ENCODE measurements around the gene EP300. TPM values are rescaled to one million over a fixed set of nuclear protein-coding genes. Genes with fewer than 3 reads are reported as not detected.
A peak's percentile ranks its signal among the peaks of the same experiment; 100 is the strongest.

Gene EP300
- polyA plus RNA-seq, 1 experiment: 13.0 TPM

- Histone ChIP-seq H3K27me3 (ENCODE audit: control insufficient read depth, insufficient read depth, low read length) (peaks cover 9% of the 10 kb centered on the region), H3K36me3 (ENCODE audit: control insufficient read depth, insufficient read depth, low read length) (no peaks in the 10 kb centered on the region), H3K4me3 (ENCODE audit: low read depth, low read length) (no peak overlapping the region)
- ChIA-PET CTCF (no interaction called here), POLR2A (no interaction called here)
- DNase-seq (ENCODE audit: low read depth): no peak
- TF ChIP-seq CTCF (IDR thresholded peaks at IDR 0.05; ENCODE audit: insufficient read depth, low read depth, low read length): no peak
These were observed 15.5 kb upstream of the EP300 start for GRCh38 chr22:41076857-41077256.

GRCh38 chr22:41078931-41079330 lies 13.5 kb upstream of the EP300 start:
- ChIA-PET CTCF (no interaction called here), POLR2A (no interaction called here)
- no peak for DNase-seq (ENCODE audit: low read depth)
- peaks cover 7% of the 10 kb centered on the region for H3K27me3 ChIP-seq (ENCODE audit: control insufficient read depth, insufficient read depth, low read length)
- no peaks in the 10 kb centered on the region for H3K36me3 ChIP-seq (ENCODE audit: control insufficient read depth, insufficient read depth, low read length)
- TF ChIP-seq CTCF (IDR thresholded peaks at IDR 0.05; ENCODE audit: insufficient read depth, low read depth, low read length): no peak
- no peak overlapping the region for H3K4me3 ChIP-seq (ENCODE audit: low read depth, low read length)

- H3K36me3 ChIP-seq (ENCODE audit: control insufficient read depth, insufficient read depth, low read length): no peaks in the 10 kb centered on the region
- H3K4me3 ChIP-seq (ENCODE audit: low read depth, low read length): no peak overlapping the region
- TF ChIP-seq CTCF (IDR thresholded peaks at IDR 0.05; ENCODE audit: insufficient read depth, low read depth, low read length): no peak
- DNase-seq (ENCODE audit: low read depth): no peak
- peaks cover 3% of the 10 kb centered on the region; the same call in 1 of the 2 replicates for H3K27me3 ChIP-seq (ENCODE audit: control insufficient read depth, insufficient read depth, low read length)
- ChIA-PET POLR2A (no interaction called here), CTCF (interaction anchor here (1.2 kb wide), 1 partner anchor 28 kb away, joined by 4 read pairs; no protein-coding TSS in a partner anchor)
These were observed 6.5 kb upstream of the EP300 start for GRCh38 chr22:41085842-41086241.

- POLR2A ChIA-PET: no interaction called here
- H3K27me3 ChIP-seq (ENCODE audit: control insufficient read depth, insufficient read depth, low read length): no peaks in the 10 kb centered on the region
- no peaks in the 10 kb centered on the region for H3K36me3 ChIP-seq (ENCODE audit: control insufficient read depth, insufficient read depth, low read length)
- CTCF ChIA-PET: interaction anchor here (1.5 to 2.3 kb wide), 2 partner anchors 9 to 68 kb away, joined by 3 to 7 read pairs; no protein-coding TSS in a partner anchor
- DNase-seq (ENCODE audit: low read depth): peak; percentile 90
- H3K4me3 ChIP-seq (ENCODE audit: low read depth, low read length): peak overlapping the region; percentile 97
- TF ChIP-seq CTCF (IDR thresholded peaks at IDR 0.05; ENCODE audit: insufficient read depth, low read depth, low read length): no peak
These were observed 1.0 kb upstream of the EP300 start for GRCh38 chr22:41091132-41092022.

GRCh38 chr22:41092847-41093411 lies 537 bp downstream of the EP300 start:
- no peak for TF ChIP-seq CTCF (IDR thresholded peaks at IDR 0.05; ENCODE audit: insufficient read depth, low read depth, low read length)
- no peak for DNase-seq (ENCODE audit: low read depth)
- Histone ChIP-seq H3K36me3 (ENCODE audit: control insufficient read depth, insufficient read depth, low read length) (no peaks in the 10 kb centered on the region), H3K4me3 (ENCODE audit: low read depth, low read length) (peak overlapping the region; percentile 97), H3K27me3 (ENCODE audit: control insufficient read depth, insufficient read depth, low read length) (no peaks in the 10 kb centered on the region)
- ChIA-PET POLR2A (interaction anchor here (0.6 kb wide), 1 partner anchor 72 kb away, joined by 3 read pairs; no protein-coding TSS in a partner anchor), CTCF (interaction anchor here (0.9 to 2.7 kb wide), 6 partner anchors 9 to 170 kb away, joined by 3 to 13 read pairs (median 4); no protein-coding TSS in a partner anchor)
